Activated naive CD8-positive, alpha-beta T cell treated with anti-CD3 and anti-CD28 coated beads, Interleukin-2, amount 10 ng/mL, durations not matched to agents 7 days and 5 days (primary cell): ENCODE results near the gene YIPF4. TPM values are rescaled to one million over a fixed set of nuclear protein-coding genes. Genes with fewer than 3 reads are reported as not detected.
A peak's percentile ranks its signal among the peaks of the same experiment; 100 is the strongest.

ENCODE experiments used
- ATAC-seq: fragments of 150-1000 bp; cut with Tn5 transposase; one replicate; pipeline ENCODE4 v1.10.0; 2021; ENCODE audit warnings: low read depth, moderate library complexity
- POLR2A ChIA-PET: fragments of 350-600 bp; sonication (Branson Sonifier 250); formaldehyde crosslinking; loops from one replicate; lab custom pipeline; 2021; ENCODE audit warnings: antibody characterized with exemption; lab: Charles Lee
- DNase-seq: peaks from one replicate; pipeline ENCODE4 v3.0.0; 2021
- H3K27ac Mint-ChIP-seq: one replicate; pipeline ENCODE4 v1.8.0; 2022; ENCODE audit warnings: mild to moderate bottlenecking, mixed read lengths
- H3K27me3 Mint-ChIP-seq: one replicate; pipeline ENCODE4 v1.8.0; 2022; ENCODE audit warnings: mild to moderate bottlenecking, moderate library complexity, mixed read lengths
- H3K36me3 Mint-ChIP-seq: one replicate; pipeline ENCODE4 v1.8.0; 2021; ENCODE audit warnings: mild to moderate bottlenecking, mixed read lengths
- H3K4me1 Mint-ChIP-seq: one replicate; pipeline ENCODE4 v1.8.0; 2021; ENCODE audit warnings: mixed read lengths
- H3K4me3 Mint-ChIP-seq: one replicate; pipeline ENCODE4 v1.8.0; 2022; ENCODE audit warnings: mild to moderate bottlenecking, moderate library complexity, mixed read lengths
- H3K9me3 Mint-ChIP-seq: one replicate; pipeline ENCODE4 v1.8.0; 2021; ENCODE audit warnings: mixed read lengths
- total RNA-seq, 2 experiments: library from RNA; stranded (reverse); gene quantifications; one replicate each; pipeline ENCODE4 v1.2.3, GENCODE V29; 2021

YIPF4 gene
- total RNA-seq: 10 to 100 TPM; 32.6 to 33.8 TPM

DNA sequence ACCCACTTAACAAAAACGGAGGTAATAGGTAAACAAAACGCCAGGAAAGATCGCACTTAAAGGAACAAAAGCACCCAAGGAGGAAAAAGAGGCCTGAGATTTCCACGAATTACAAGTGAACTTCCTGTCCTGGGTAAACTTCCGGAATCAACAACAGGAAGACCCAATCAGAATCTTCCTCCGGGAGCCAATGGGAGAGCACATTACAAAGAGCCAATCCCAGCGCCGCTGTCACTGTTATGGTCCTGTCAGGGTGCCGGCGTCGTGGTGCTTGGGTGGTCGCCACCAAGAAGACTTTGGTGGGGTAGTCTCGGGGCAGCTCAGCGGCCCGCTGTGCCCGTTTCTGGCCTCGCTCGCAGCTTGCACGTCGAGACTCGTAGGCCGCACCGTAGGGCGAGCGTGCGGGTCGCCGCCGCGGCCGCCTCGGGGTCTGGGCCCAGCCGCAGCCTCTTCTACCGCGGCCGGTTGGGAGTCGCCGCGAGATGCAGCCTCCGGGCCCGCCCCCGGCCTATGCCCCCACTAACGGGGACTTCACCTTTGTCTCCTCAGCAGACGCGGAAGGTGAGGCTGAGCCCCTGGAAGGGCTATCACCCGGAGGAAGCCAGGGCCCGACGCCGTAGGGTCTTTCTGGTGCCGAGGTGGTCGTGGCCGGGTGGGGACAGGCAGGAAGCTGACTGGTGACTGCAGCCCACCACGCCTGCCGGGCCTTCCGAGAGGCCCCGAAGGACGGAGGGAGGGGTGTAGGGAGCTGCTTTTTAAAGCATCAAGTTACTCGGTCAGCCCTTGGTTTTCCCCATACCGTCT is at the start of gene YIPF4:
Gene YIPF4 (plus strand): TSS at position 231 of the 804 bp plus-strand sequence. CDS start 252 bp downstream, at position 483.
- peaks cover 8% of the 10 kb centered on the region for H3K36me3 Mint-ChIP-seq
- POLR2A ChIA-PET: interaction anchor here (1.0 kb wide), 1 partner anchor 112 kb away, joined by 6 read pairs; the partner anchor contains the start of gene SLC30A6
- peak within 1 kb of the TSS; percentile 94 for H3K27ac Mint-ChIP-seq
- peak; percentile 91 for DNase-seq
- peak; percentile 96 for ATAC-seq
- H3K9me3 Mint-ChIP-seq: no peaks in the 10 kb centered on the region
- H3K4me3 Mint-ChIP-seq: peak within 1 kb of the TSS; percentile 97
- no peaks in the 10 kb centered on the region for H3K27me3 Mint-ChIP-seq
- H3K4me1 Mint-ChIP-seq: peaks cover 9% of the 10 kb centered on the region

DNA sequence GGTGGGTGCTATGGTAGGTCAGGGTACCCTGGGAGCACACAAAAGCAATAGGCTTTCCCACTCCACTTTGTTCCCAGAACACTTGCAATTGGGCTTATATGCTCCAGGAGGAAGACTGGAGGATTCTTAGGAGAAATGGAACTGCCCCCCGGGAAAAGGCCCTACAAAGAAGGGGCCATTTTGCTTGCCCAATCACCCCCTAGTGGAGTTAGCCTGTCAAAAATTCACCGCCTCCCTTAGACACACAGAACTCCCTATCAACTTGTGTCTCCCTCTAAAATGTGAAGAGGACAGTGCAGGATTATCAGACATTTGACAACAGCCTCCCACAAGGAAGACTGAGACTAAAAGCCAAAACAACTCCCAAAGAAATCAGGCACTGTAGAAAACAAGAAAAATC is 49.5 kb upstream of the YIPF4 start:
- DNase-seq: no peak
- no peaks in the 10 kb centered on the region for H3K27me3 Mint-ChIP-seq
- H3K4me3 Mint-ChIP-seq: no peak overlapping the region
- H3K36me3 Mint-ChIP-seq: peaks cover 10% of the 10 kb centered on the region
- no peak for ATAC-seq
- no peaks in the 10 kb centered on the region for H3K4me1 Mint-ChIP-seq
- H3K27ac Mint-ChIP-seq: no peak overlapping the region
- H3K9me3 Mint-ChIP-seq: no peaks in the 10 kb centered on the region
- POLR2A ChIA-PET: no interaction called here

- H3K9me3 Mint-ChIP-seq: no peaks in the 10 kb centered on the region
- POLR2A ChIA-PET: no interaction called here
- no peak overlapping the region for H3K27ac Mint-ChIP-seq
- no peaks in the 10 kb centered on the region for H3K4me1 Mint-ChIP-seq
- H3K36me3 Mint-ChIP-seq: peaks cover 9% of the 10 kb centered on the region
- DNase-seq (no peak), ATAC-seq (no peak)
- H3K27me3 Mint-ChIP-seq: no peaks in the 10 kb centered on the region
- H3K4me3 Mint-ChIP-seq: no peak overlapping the region
Observed at GRCh38 chr2:32229635-32230034, 48.1 kb upstream of the YIPF4 start.

- no peak overlapping the region for H3K4me3 Mint-ChIP-seq
- H3K27ac Mint-ChIP-seq: no peak overlapping the region
- H3K9me3 Mint-ChIP-seq: no peaks in the 10 kb centered on the region
- ATAC-seq: no peak
- peaks cover 7% of the 10 kb centered on the region for H3K36me3 Mint-ChIP-seq
- H3K27me3 Mint-ChIP-seq: no peaks in the 10 kb centered on the region
- DNase-seq: no peak
- H3K4me1 Mint-ChIP-seq: no peaks in the 10 kb centered on the region
- POLR2A ChIA-PET: no interaction called here
Observed at GRCh38 chr2:32231959-32232358, 45.7 kb upstream of the YIPF4 start.

DNA sequence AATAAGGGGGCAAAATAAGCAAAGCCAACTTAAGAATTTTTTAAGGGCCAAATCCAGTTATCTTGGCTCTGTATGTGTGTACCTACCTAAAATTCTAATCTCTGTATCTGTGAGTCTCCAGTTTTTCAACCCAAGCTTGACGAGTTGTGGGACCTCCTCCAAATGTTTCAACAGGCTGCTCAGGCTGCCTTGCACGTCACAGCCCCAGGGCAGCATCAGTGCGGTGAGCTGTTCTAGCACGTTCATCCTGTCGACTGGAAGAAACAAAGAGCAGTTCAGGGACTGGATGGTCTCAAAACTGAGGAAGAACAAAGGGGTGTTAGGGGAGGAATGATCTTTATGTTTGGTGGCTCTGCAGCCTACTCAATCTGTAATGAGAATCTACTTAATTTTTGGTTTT is 42.4 kb upstream of the YIPF4 start:
- no peaks in the 10 kb centered on the region for H3K4me1 Mint-ChIP-seq

DNA sequence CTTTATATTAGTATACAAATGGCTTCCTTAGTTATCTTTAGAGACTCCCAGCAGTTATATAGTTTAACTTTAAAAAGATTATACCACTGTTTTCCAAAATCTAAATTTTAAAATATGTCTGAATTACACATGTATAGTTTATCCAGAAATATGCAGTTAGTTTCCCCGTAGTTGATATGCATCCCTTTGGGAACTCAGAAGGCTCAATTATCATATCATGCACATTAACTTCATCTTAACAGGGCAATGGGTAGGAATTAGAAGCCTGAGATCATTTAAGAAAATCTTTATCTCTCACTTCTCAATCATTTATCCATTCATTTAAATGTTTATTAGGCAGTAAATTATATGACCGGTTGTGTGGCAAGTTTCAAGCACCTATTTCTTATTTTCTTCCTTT is 40.2 kb upstream of the YIPF4 start:
- POLR2A ChIA-PET: no interaction called here
- no peaks in the 10 kb centered on the region for H3K9me3 Mint-ChIP-seq
- no peak for ATAC-seq
- peaks cover 6% of the 10 kb centered on the region for H3K36me3 Mint-ChIP-seq
- H3K27me3 Mint-ChIP-seq: no peaks in the 10 kb centered on the region
- no peaks in the 10 kb centered on the region for H3K4me1 Mint-ChIP-seq
- no peak overlapping the region for H3K27ac Mint-ChIP-seq
- no peak for DNase-seq
- H3K4me3 Mint-ChIP-seq: no peak overlapping the region

More for the DNA sequence above, 42.4 kb upstream of the YIPF4 start:
- H3K27me3 Mint-ChIP-seq: no peaks in the 10 kb centered on the region
- no peaks in the 10 kb centered on the region for H3K9me3 Mint-ChIP-seq
- DNase-seq (no peak), ATAC-seq (no peak)
- POLR2A ChIA-PET: no interaction called here
- no peak overlapping the region for H3K4me3 Mint-ChIP-seq
- no peak overlapping the region for H3K27ac Mint-ChIP-seq
- peaks cover 7% of the 10 kb centered on the region for H3K36me3 Mint-ChIP-seq

DNA sequence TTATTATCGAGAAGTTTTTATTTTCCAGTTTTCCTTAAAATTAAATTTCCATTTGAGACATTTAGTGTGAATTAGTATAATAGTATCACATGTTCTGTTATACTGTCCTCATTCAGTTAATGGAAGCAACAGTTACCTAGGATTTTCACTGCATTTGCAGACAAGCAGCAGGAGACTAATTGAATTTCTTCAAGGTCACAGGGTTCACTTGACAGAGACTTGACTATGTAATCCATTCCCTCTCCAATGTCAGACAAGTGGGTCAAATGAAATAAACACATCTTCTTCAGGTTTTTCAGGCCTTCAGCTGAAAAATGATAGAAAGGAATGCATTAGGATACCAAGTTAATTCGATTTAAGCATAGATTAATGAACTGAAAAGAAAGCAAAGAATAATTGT is 39.7 kb upstream of the YIPF4 start:
- POLR2A ChIA-PET: no interaction called here
- H3K4me1 Mint-ChIP-seq: no peaks in the 10 kb centered on the region
- DNase-seq: no peak
- H3K27ac Mint-ChIP-seq: no peak overlapping the region
- peaks cover 6% of the 10 kb centered on the region for H3K36me3 Mint-ChIP-seq
- ATAC-seq: no peak
- no peaks in the 10 kb centered on the region for H3K9me3 Mint-ChIP-seq
- H3K27me3 Mint-ChIP-seq: no peaks in the 10 kb centered on the region
- H3K4me3 Mint-ChIP-seq: no peak overlapping the region

DNA sequence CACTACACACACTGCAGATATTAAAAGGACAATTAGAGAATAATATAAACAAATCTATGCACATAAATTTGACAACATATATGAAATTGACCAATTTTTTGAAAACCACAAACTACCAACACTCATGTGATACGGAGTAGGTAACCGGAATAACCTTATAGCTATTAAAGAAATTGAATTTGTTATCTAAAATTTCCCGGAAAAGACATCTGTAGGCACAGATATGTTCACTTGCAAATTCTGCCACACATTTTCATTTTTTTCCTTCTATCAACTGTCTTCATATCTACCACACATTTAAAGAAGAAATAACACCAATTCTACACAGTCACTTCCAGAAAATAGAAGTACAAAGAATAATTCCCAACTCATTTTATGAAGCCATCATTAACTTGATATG is 35.4 kb upstream of the YIPF4 start:
- ATAC-seq (no peak), DNase-seq (no peak)
- Mint-ChIP-seq H3K4me1 (no peaks in the 10 kb centered on the region), H3K4me3 (no peak overlapping the region), H3K36me3 (no peaks in the 10 kb centered on the region), H3K9me3 (no peaks in the 10 kb centered on the region), H3K27me3 (no peaks in the 10 kb centered on the region), H3K27ac (no peak overlapping the region)
- POLR2A ChIA-PET: no interaction called here

- Mint-ChIP-seq H3K36me3 (no peaks in the 10 kb centered on the region), H3K4me1 (no peaks in the 10 kb centered on the region), H3K4me3 (no peak overlapping the region), H3K27me3 (no peaks in the 10 kb centered on the region), H3K27ac (no peak overlapping the region), H3K9me3 (no peaks in the 10 kb centered on the region)
- ATAC-seq: no peak
- no peak for DNase-seq
- POLR2A ChIA-PET: interaction anchor here (0.5 kb wide), 1 partner anchor 191 kb away, joined by 3 read pairs; no protein-coding TSS in a partner anchor
Observed at GRCh38 chr2:32246911-32247310, 30.8 kb upstream of the YIPF4 start.

- DNase-seq (no peak), ATAC-seq (no peak)
- H3K36me3 Mint-ChIP-seq: no peaks in the 10 kb centered on the region
- H3K27ac Mint-ChIP-seq: no peak overlapping the region
- H3K4me3 Mint-ChIP-seq: no peak overlapping the region
- POLR2A ChIA-PET: no interaction called here
- no peaks in the 10 kb centered on the region for H3K9me3 Mint-ChIP-seq
- H3K27me3 Mint-ChIP-seq: no peaks in the 10 kb centered on the region
- no peaks in the 10 kb centered on the region for H3K4me1 Mint-ChIP-seq
Observed at GRCh38 chr2:32248299-32248698, 29.4 kb upstream of the YIPF4 start.

- POLR2A ChIA-PET: no interaction called here
- H3K4me3 Mint-ChIP-seq: no peak overlapping the region
Observed at GRCh38 chr2:32249731-32250236, 27.9 kb upstream of the YIPF4 start.

GRCh38 chr2:32250290-32250689 is 27.4 kb upstream of the YIPF4 start:
- Mint-ChIP-seq H3K4me3 (no peak overlapping the region), H3K9me3 (no peaks in the 10 kb centered on the region), H3K27ac (no peak overlapping the region), H3K27me3 (no peaks in the 10 kb centered on the region), H3K4me1 (no peaks in the 10 kb centered on the region), H3K36me3 (no peaks in the 10 kb centered on the region)
- no peak for ATAC-seq
- POLR2A ChIA-PET: no interaction called here
- no peak for DNase-seq

More at GRCh38 chr2:32249731-32250236, 27.9 kb upstream of the YIPF4 start:
- H3K9me3 Mint-ChIP-seq: no peaks in the 10 kb centered on the region
- DNase-seq: no peak
- no peak for ATAC-seq
- no peaks in the 10 kb centered on the region for H3K36me3 Mint-ChIP-seq
- no peak overlapping the region for H3K27ac Mint-ChIP-seq
- no peaks in the 10 kb centered on the region for H3K4me1 Mint-ChIP-seq
- H3K27me3 Mint-ChIP-seq: no peaks in the 10 kb centered on the region

GRCh38 chr2:32258242-32258641 is 19.5 kb upstream of the YIPF4 start:
- Mint-ChIP-seq H3K4me1 (peaks cover 2% of the 10 kb centered on the region), H3K9me3 (no peaks in the 10 kb centered on the region), H3K27ac (no peak overlapping the region), H3K4me3 (no peak overlapping the region), H3K27me3 (no peaks in the 10 kb centered on the region), H3K36me3 (no peaks in the 10 kb centered on the region)
- ATAC-seq (no peak), DNase-seq (no peak)
- POLR2A ChIA-PET: interaction anchor here (0.6 kb wide), 1 partner anchor 229 kb away, joined by 4 read pairs; no protein-coding TSS in a partner anchor

- Mint-ChIP-seq H3K4me3 (no peak overlapping the region), H3K27ac (no peak overlapping the region), H3K27me3 (peaks cover 1% of the 10 kb centered on the region), H3K9me3 (no peaks in the 10 kb centered on the region), H3K4me1 (peaks cover 5% of the 10 kb centered on the region), H3K36me3 (no peaks in the 10 kb centered on the region)
- POLR2A ChIA-PET: no interaction called here
- DNase-seq (no peak), ATAC-seq (no peak)
Observed at GRCh38 chr2:32260376-32260775, 17.3 kb upstream of the YIPF4 start.
